Sigmoid colon (tissue), 7 donors: ENCODE measurements around the gene FBXO34. TPM values are rescaled to one million over a fixed set of nuclear protein-coding genes. Genes with fewer than 3 reads are reported as not detected.

Experiments
- DNase-seq: peaks from one replicate; pipeline ENCODE4 v3.0.0-alpha.2; 2019
- H3K27ac ChIP-seq, 4 donors: fragments of 200-600 bp; sonication (generic); one replicate each; pipeline ENCODE4 v1.5.1; 2016 to 2019; ENCODE audit warnings: mild to moderate bottlenecking in 1 of 4
- H3K27me3 ChIP-seq, 3 donors: fragments of 200-600 bp; sonication (generic); one replicate each; pipeline ENCODE4 v1.5.1; 2019; ENCODE audit warnings: mild to moderate bottlenecking in 1 of 3
- H3K36me3 ChIP-seq, 4 donors: fragments of 200-600 bp; sonication (generic); one replicate each; pipeline ENCODE4 v1.5.1; 2016 to 2019
- H3K4me1 ChIP-seq, 4 donors: fragments of 200-600 bp; sonication (generic); one replicate each; pipeline ENCODE4 v1.5.1; 2017 to 2019
- H3K4me3 ChIP-seq, 4 donors: fragments of 200-600 bp; sonication (generic); one replicate each; pipeline ENCODE4 v1.5.1; 2017 to 2019; ENCODE audit warnings: mild to moderate bottlenecking in 2 of 4, moderate library complexity in 1 of 4
- H3K9me3 ChIP-seq, 4 donors: fragments of 200-600 bp in 3 of 4; sonication (generic) in 3 of 4; one replicate each; pipeline versions ENCODE4 v1.5.1 to v1.6.1; 2013 to 2019
- CTCF ChIP-seq, 4 experiments: fragments of 450-650 bp in 3 of 4; fragments of 200-600 bp in 1 of 4; IDR thresholded peaks; one replicate each; pipeline ENCODE4 v1.5.1; 2016 to 2019; ENCODE audit warnings: antibody characterized with exemption in 4 of 4, mild to moderate bottlenecking in 3 of 4, moderate library complexity in 2 of 4
- EP300 ChIP-seq, 4 donors: sonication (generic); formaldehyde crosslinking; IDR thresholded peaks; one replicate each; pipeline ENCODE4 v1.6.1; 2017; ENCODE audit warnings: antibody characterized with exemption in 4 of 4
- POLR2A ChIP-seq, 2 donors: fragments of 450-650 bp; IDR thresholded peaks; one replicate each; pipeline ENCODE4 v1.6.1; 2016; ENCODE audit warnings: antibody characterized with exemption in 2 of 2, mild to moderate bottlenecking in 2 of 2, moderate library complexity in 2 of 2
- POLR2AphosphoS5 ChIP-seq, 4 donors: sonication (generic); formaldehyde crosslinking; IDR thresholded peaks; one replicate each; pipeline ENCODE4 v1.6.1; 2017; ENCODE audit warnings: antibody characterized with exemption in 4 of 4
- WGBS, 2 donors: extraction: QIAGEN DNeasy Blood & Tissue Kit; methylation state at CpG; one replicate each; pipeline ENCODE4 v1.1.7; 2013; 5-methylcytosine and 5-hydroxymethylcytosine counted together
- intact Hi-C: fragments of 100-400 bp; cut with DNase I; formaldehyde crosslinking; loops from one replicate; pipeline ENCODE4 v1.15.1; 2023
- polyA plus RNA-seq, 3 donors: library from polyadenylated mRNA; stranded (reverse); fragments of 200-250 nt; gene quantifications; one replicate each; pipeline ENCODE4 v1.2.3, GENCODE V29; 2013
- total RNA-seq, 4 donors: library from RNA; depleted of rRNA; stranded (reverse); fragments of >200 nt; gene quantifications; one replicate each; pipeline ENCODE4 v1.1.0, GENCODE V29; 2016
- donor health status: healthy with polysubstance abuse.
- donor health status: Bipolar disorder and iron deficiency.
- donor health status: healthy.

Gene FBXO34
- total and polyA plus RNA-seq, 7 donors: 15.3 to 36.0 (median 18.6) TPM

GRCh38 chr14:55314449-55314848 is 43.2 kb downstream of the FBXO34 start:
- H3K36me3 ChIP-seq: peaks cover 0 to 10% (median 0%) of the 10 kb centered on the region in 4 donors
- H3K9me3 ChIP-seq: peaks cover 0 to 5% (median 2%) of the 10 kb centered on the region in 4 donors
- TF ChIP-seq EP300 (IDR thresholded peaks at IDR 0.05) (no peak), CTCF (IDR thresholded peaks at IDR 0.05) (no peak), POLR2A (IDR thresholded peaks at IDR 0.05) (no peak), POLR2AphosphoS5 (IDR thresholded peaks at IDR 0.05) (no peak)
- no peak overlapping the region for H3K27ac ChIP-seq
- peaks cover 0 to 9% (median 0%) of the 10 kb centered on the region in 4 donors for H3K4me1 ChIP-seq
- H3K27me3 ChIP-seq: no peaks in the 10 kb centered on the region
- no peak for DNase-seq
- intact Hi-C loops: no loop called here
- no peak overlapping the region for H3K4me3 ChIP-seq

GRCh38 chr14:55316564-55316963 is 45.3 kb downstream of the FBXO34 start:
- DNase-seq: no peak
- peaks cover 0 to 5% (median 2%) of the 10 kb centered on the region in 4 donors for H3K9me3 ChIP-seq
- no peak overlapping the region for H3K27ac ChIP-seq
- H3K36me3 ChIP-seq: peaks cover 0 to 13% (median 0%) of the 10 kb centered on the region in 4 donors
- H3K4me3 ChIP-seq: no peak overlapping the region
- no peaks in the 10 kb centered on the region for H3K4me1 ChIP-seq
- TF ChIP-seq POLR2A (IDR thresholded peaks at IDR 0.05) (no peak), POLR2AphosphoS5 (IDR thresholded peaks at IDR 0.05) (no peak), CTCF (IDR thresholded peaks at IDR 0.05) (no peak), EP300 (IDR thresholded peaks at IDR 0.05) (no peak)
- H3K27me3 ChIP-seq: no peaks in the 10 kb centered on the region
- intact Hi-C loops: no loop called here
- WGBS, 2 donors: 15 to 71% methylated on average over 4 of the region's 4 CpGs

- intact Hi-C loops: no loop called here
- DNase-seq: no peak
- peaks cover 0 to 2% (median under 1%) of the 10 kb centered on the region in 4 donors for H3K9me3 ChIP-seq
- 18 to 59% methylated on average over 3 of the region's 3 CpGs for WGBS, 2 donors
- H3K4me3 ChIP-seq: no peak overlapping the region
- no peak overlapping the region for H3K27ac ChIP-seq
- TF ChIP-seq EP300 (IDR thresholded peaks at IDR 0.05) (no peak), CTCF (IDR thresholded peaks at IDR 0.05) (no peak), POLR2AphosphoS5 (IDR thresholded peaks at IDR 0.05) (no peak), POLR2A (IDR thresholded peaks at IDR 0.05) (no peak)
- no peaks in the 10 kb centered on the region for H3K27me3 ChIP-seq
- no peaks in the 10 kb centered on the region for H3K4me1 ChIP-seq
- peaks cover 0 to 13% (median 0%) of the 10 kb centered on the region in 4 donors for H3K36me3 ChIP-seq
Observed at GRCh38 chr14:55317542-55318306, 46.5 kb downstream of the FBXO34 start.

GRCh38 chr14:55318694-55319093 is 47.5 kb downstream of the FBXO34 start:
- TF ChIP-seq POLR2AphosphoS5 (IDR thresholded peaks at IDR 0.05) (no peak), POLR2A (IDR thresholded peaks at IDR 0.05) (no peak), CTCF (IDR thresholded peaks at IDR 0.05) (no peak), EP300 (IDR thresholded peaks at IDR 0.05) (no peak)
- Histone ChIP-seq H3K27me3 (no peaks in the 10 kb centered on the region), H3K36me3 (peaks cover 0 to 13% (median 0%) of the 10 kb centered on the region in 4 donors), H3K9me3 (no peaks in the 10 kb centered on the region), H3K4me3 (no peak overlapping the region), H3K4me1 (no peaks in the 10 kb centered on the region), H3K27ac (no peak overlapping the region)
- no peak for DNase-seq
- WGBS, 2 donors: 79 to 96% methylated on average over 1 of the region's 1 CpG
- intact Hi-C loops: no loop called here
